SH-SY5Y (cell line): ENCODE measurements around the gene RBM33.

Experiments
- GATA2 ChIP-seq: IDR thresholded peaks from 2 replicates; pipeline ENCODE4 v1.6.1; 2011; ENCODE audit warnings: mild to moderate bottlenecking, low read depth, low read length
- GATA3 ChIP-seq: IDR thresholded peaks from 2 replicates; pipeline ENCODE4 v1.6.1; 2011; ENCODE audit warnings: low read depth, mild to moderate bottlenecking, low read length, moderate library complexity

DNA sequence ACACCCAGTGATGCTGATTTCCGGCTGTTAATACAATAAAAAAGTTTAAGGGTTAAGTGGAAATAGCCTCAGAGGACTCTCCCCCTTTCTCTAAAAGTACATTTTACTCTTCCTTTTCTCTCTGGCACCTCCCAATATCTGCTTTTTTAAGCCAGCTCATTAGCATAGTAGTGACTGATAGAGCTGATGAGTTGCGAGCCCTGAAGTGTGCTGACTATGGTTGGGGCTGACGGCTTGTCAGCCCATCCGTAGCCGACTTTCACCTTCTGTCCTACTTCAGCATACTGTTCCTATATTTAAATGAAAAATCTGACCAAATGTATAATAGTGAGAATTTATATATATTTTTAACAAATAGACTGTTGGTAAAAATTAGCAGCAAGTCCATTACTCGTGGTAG, 87.8 kb downstream of the RBM33 start:
- TF ChIP-seq GATA3 = no peak
- TF ChIP-seq GATA2 = no peak
